ENCODE data around the gene DEAF1. TPM values are rescaled to one million over a fixed set of nuclear protein-coding genes. Genes with fewer than 3 reads are reported as not detected.
A peak's percentile ranks its signal among the peaks of the same experiment; 100 is the strongest.

DEAF1 gene
- total and polyA plus RNA-seq, 5 donors: 17.5 to 25.2 (median 20.8) TPM

DNA sequence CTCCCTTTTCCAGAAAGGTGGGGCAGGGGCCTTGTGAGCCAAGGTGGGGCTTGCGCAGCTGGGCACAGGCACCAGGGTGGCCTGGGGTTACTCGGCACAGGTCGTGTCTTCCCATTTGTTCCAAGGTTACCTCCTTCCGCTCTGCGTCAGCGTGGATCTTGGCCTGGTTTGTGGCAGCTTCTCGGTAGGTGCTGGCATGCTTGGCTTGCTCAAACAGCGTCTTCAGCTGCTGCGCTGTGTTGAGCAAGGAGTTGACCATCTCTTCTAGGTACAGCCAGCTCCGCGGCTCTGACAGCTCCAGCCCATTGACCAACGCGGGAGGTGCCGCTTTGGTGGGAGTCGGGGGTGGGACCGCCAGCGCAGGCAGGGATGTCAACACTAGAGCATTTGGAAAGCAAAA, 20.6 kb downstream of the DEAF1 start:
- no peaks in the 10 kb centered on the region for H3K9me3 ChIP-seq (ENCODE audit: control insufficient read depth, low read length)
- WGBS: 90% methylated on average over 17 of the region's 17 CpGs
- H3K4me1 ChIP-seq (ENCODE audit: control insufficient read depth, insufficient read depth, low read length): no peaks in the 10 kb centered on the region
- no peaks in the 10 kb centered on the region for H3K27me3 ChIP-seq (ENCODE audit: control insufficient read depth, insufficient read depth)
- no peak overlapping the region for H3K27ac ChIP-seq (ENCODE audit: low read length)
- DNase-seq (no peak), ATAC-seq (peak in 1 of 2 donors; percentile 29)
- intact Hi-C loops (cut with DNase I): no loop called here
- H3K4me3 ChIP-seq (ENCODE audit: low read length): no peak overlapping the region

DNA sequence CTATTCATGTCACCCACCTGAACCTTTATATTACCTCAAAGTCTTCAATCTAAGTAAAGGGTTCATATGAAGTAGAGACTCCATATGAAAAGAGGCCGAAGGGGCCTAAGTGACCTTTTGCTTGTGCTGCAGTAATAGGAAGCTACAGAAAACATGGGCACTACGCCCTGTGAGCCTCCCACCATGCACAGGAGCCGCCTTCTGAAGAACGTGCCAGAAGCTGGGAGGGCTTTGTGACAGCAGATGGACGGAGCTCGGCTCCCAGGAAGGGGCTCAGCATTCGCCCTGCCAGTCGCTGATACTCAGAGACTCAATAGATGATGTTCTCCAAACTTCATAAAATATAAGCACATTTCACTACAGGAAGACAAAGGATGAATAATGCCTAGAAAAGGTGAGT, 21.2 kb downstream of the DEAF1 start:
- Histone ChIP-seq H3K27me3 (ENCODE audit: control insufficient read depth, insufficient read depth) (no peaks in the 10 kb centered on the region), H3K4me1 (ENCODE audit: control insufficient read depth, insufficient read depth, low read length) (no peaks in the 10 kb centered on the region), H3K9me3 (ENCODE audit: control insufficient read depth, low read length) (no peaks in the 10 kb centered on the region), H3K27ac (ENCODE audit: low read length) (no peak overlapping the region), H3K4me3 (ENCODE audit: low read length) (no peak overlapping the region)
- intact Hi-C loops (cut with DNase I): no loop called here
- no peak for DNase-seq
- WGBS: 92% methylated on average over 8 of the region's 8 CpGs
- ATAC-seq: no peak

DNA sequence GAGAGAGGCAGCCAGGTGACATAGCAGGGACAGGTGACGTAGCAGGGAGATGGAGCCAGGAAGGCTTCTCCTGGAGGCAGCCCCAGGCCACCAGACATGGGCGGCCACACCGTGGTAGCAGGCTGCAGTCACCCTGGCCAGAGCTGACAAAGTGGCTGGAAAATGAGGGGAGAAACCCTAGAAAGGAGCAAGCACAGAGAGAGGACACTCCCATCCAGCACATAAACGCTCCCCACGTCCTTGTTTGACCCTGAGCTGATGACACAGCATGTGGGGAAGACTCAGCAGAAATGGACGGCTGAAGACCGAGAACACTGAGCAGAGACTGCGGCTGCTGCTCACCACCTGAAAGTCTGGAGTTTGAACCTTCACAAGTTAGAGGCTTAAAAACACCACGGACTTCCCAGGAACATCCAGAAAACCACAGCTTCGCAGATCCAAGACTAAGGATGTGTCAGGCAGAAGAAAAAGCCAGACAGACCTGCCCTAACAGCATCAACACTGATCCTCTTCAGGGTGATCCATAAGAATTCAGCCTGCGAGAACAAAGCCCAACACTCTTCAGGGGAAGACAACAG, 29.2 kb downstream of the DEAF1 start:
- peak; percentile 75 to 76 for ATAC-seq
- Histone ChIP-seq H3K27me3 (ENCODE audit: control insufficient read depth, insufficient read depth) (no peaks in the 10 kb centered on the region), H3K27ac (ENCODE audit: low read length) (no peak overlapping the region), H3K9me3 (ENCODE audit: control insufficient read depth, low read length) (no peaks in the 10 kb centered on the region), H3K4me3 (ENCODE audit: low read length) (no peak overlapping the region), H3K4me1 (ENCODE audit: control insufficient read depth, insufficient read depth, low read length) (no peaks in the 10 kb centered on the region)
- intact Hi-C loops (cut with DNase I): loop anchor here in 1 of 4 donors (10.0 kb wide), 1 partner anchor 59 kb away; no protein-coding TSS in a partner anchor
- peak; percentile 36 to 71 (median 67) for DNase-seq
- WGBS: 61% methylated on average over 11 of the region's 11 CpGs

DNA sequence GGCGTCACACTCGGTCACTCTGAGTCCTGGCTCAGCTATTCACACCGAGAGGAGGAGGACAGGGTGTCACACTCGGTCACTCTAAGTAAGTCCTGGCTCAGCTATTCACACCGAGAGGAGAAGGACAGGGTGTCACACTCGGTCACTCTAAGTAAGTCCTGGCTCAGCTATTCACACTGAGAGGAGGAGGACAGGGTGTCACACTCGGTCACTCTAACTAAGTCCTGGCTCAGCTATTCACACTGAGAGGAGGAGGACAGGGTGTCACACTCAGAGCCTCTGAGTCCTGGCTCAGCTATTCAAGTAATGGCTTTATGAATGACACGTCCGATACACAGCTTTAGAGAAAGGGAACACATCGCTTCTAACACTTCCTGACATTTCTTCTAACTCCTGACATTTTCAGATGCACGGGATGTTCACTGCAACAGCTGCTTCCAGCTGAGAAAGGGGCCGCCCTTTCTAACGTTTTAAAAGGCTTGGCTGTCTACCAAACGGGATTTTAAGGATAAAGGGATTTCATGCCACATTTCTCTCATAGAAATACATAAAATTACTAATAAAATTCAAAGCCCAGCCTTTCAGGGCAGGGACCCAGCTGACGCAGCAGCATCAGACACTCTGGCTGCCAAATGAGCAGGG, 29.8 kb downstream of the DEAF1 start:
- Histone ChIP-seq H3K9me3 (ENCODE audit: control insufficient read depth, low read length) (no peaks in the 10 kb centered on the region), H3K4me3 (ENCODE audit: low read length) (no peak overlapping the region), H3K27me3 (ENCODE audit: control insufficient read depth, insufficient read depth) (no peaks in the 10 kb centered on the region), H3K27ac (ENCODE audit: low read length) (no peak overlapping the region), H3K4me1 (ENCODE audit: control insufficient read depth, insufficient read depth, low read length) (no peaks in the 10 kb centered on the region)
- 66% methylated on average over 15 of the region's 15 CpGs for WGBS
- ATAC-seq (peak in 1 of 2 donors; percentile 7), DNase-seq (no peak)
- intact Hi-C loops (cut with DNase I): loop anchor here in 1 of 4 donors (10.0 kb wide), 1 partner anchor 60 kb away; no protein-coding TSS in a partner anchor

DNA sequence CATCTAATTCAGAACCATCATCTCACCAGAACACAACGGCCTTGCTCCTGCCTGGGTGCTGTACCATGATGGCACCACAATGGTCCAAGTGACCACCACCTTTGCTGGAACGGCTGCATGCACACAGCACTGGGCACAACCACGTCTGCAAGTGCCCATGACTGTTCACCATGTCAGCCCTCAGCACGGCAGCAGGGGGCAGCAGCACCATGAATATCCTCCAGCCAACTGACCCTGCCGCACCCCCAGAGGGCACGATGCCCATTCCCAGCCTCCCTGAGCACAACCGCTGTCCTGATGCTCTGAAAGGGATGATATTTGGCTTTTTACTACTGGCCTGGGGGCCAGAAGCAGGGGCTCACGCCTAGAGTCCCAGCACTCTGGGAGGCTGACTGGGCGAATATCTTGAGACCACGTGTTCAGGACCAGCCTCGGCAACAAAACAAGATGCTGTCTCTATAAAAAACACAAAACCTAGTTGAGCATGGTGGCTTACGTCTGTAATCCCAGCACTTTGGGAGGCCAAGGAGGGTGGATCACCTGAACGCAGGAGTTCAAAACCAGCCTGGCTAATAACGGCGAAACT, 32.2 kb downstream of the DEAF1 start:
- H3K27ac ChIP-seq (ENCODE audit: low read length): no peak overlapping the region
- ATAC-seq: peak; percentile 78 to 79
- WGBS: 57% methylated on average over 15 of the region's 15 CpGs
- intact Hi-C loops (cut with DNase I): loop anchor here (5.0 to 10.0 kb wide), 2 partner anchors 60 to 62 kb away; no protein-coding TSS in a partner anchor
- DNase-seq: peak; percentile 77 to 91 (median 88)
- no peak overlapping the region for H3K4me3 ChIP-seq (ENCODE audit: low read length)
- no peaks in the 10 kb centered on the region for H3K27me3 ChIP-seq (ENCODE audit: control insufficient read depth, insufficient read depth)
- H3K9me3 ChIP-seq (ENCODE audit: control insufficient read depth, low read length): no peaks in the 10 kb centered on the region
- H3K4me1 ChIP-seq (ENCODE audit: control insufficient read depth, insufficient read depth, low read length): no peaks in the 10 kb centered on the region

DNA sequence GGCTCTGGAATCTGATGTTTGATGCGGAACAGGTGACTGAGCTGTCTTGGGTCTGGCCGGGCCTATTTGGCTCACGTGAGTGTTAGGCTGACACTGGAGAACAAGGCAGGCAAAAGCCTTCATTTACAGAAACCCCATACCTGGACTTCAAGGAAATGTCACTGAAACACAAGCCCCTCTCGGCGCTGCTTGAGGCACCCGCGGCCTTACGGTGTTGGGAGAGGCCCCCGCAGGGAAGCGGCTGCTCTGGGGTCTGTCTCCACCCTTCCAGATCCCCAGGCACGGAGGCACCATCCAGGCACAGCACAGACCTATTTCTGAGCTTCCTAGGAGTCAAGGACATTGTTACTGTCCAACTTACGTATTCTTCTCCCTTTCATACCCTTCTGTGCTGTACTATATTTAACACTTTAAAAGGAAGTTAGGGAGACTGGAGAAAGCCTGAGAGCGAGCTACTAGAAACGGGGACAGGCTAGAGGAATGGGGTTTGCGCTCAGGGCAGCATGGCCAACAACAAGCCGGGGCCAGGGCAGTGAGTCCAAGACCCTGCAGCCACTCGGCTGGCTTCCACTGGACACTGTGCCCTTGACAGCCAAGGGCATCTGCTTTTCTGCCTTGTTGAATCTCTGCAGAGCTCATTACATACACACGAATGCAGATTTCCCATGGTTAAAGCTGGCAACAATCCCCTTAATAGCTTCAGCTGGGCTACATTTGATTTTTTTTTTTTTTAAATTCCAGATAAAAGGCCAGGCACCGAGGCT, 34.2 kb downstream of the DEAF1 start:
- no peaks in the 10 kb centered on the region for H3K27me3 ChIP-seq (ENCODE audit: control insufficient read depth, insufficient read depth)
- no peak overlapping the region for H3K27ac ChIP-seq (ENCODE audit: low read length)
- peak in 1 of 3 donors; percentile 28 for DNase-seq
- H3K4me3 ChIP-seq (ENCODE audit: low read length): no peak overlapping the region
- WGBS: 88% methylated on average over 19 of the region's 19 CpGs
- no peaks in the 10 kb centered on the region for H3K9me3 ChIP-seq (ENCODE audit: control insufficient read depth, low read length)
- intact Hi-C loops (cut with DNase I): loop anchor here (5.0 to 10.0 kb wide), 2 partner anchors 61 to 64 kb away; no protein-coding TSS in a partner anchor
- no peaks in the 10 kb centered on the region for H3K4me1 ChIP-seq (ENCODE audit: control insufficient read depth, insufficient read depth, low read length)
- ATAC-seq: no peak

DNA sequence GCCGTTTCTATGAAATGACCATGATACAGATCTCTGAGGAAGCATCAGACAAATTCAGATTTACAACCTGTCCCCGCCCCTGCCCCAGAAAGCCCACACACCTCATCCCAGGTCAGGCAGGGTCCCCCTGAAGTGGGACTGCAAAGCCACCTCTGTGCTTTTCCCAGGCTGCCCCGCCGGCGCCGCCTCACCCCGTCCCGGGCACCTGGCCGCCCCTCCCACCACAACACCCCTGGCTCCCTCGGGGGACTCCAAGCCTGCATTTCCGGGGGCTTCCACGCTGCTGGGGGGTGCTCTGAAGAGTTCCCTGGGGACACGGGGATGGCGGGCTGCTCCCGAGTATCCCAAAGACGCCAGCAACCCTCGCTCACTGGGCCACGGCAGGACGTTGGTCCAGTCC, 34.7 kb downstream of the DEAF1 start:
- peak in 1 of 3 donors; percentile 40 for DNase-seq
- no peak for ATAC-seq
- WGBS: 90% methylated on average over 19 of the region's 19 CpGs
- no peak overlapping the region for H3K27ac ChIP-seq (ENCODE audit: low read length)
- no peak overlapping the region for H3K4me3 ChIP-seq (ENCODE audit: low read length)
- H3K27me3 ChIP-seq (ENCODE audit: control insufficient read depth, insufficient read depth): no peaks in the 10 kb centered on the region
- H3K9me3 ChIP-seq (ENCODE audit: control insufficient read depth, low read length): no peaks in the 10 kb centered on the region
- intact Hi-C loops (cut with DNase I): loop anchor here (5.0 to 10.0 kb wide), 2 partner anchors 62 to 65 kb away; no protein-coding TSS in a partner anchor
- no peaks in the 10 kb centered on the region for H3K4me1 ChIP-seq (ENCODE audit: control insufficient read depth, insufficient read depth, low read length)

DNA sequence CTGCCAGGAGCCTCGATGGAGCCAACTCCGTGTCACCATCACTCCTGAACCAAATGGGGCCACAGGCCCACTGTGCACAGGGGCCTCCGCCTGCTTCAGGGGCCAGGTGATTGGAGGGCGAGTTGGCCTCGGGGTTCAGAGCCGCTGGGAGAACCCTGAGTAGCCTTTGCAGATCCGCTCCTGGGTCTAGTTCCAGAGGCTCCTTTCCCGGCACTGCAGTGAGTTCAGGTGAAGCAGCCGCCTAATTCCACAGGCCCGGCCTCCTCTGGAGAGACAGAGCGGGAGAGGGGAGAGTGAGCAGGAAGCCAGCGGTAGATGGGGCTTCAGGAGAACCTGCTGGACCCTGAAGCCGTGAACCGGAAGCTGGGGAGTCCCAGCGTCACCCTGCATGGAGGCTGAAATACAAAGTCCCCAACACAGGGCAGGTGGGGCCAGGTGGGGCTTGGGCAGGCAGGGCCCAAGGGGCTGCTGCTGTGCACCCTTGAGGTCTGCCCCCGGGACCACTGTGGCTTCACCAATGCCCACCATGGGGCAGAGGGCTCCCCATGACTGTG, 35.4 kb downstream of the DEAF1 start:
- no peaks in the 10 kb centered on the region for H3K27me3 ChIP-seq (ENCODE audit: control insufficient read depth, insufficient read depth)
- 90% methylated on average over 16 of the region's 16 CpGs for WGBS
- ATAC-seq (peak in 1 of 2 donors; percentile 15), DNase-seq (peak in 2 of 3 donors; percentile 28 to 40)
- no peak overlapping the region for H3K4me3 ChIP-seq (ENCODE audit: low read length)
- H3K27ac ChIP-seq (ENCODE audit: low read length): no peak overlapping the region
- H3K9me3 ChIP-seq (ENCODE audit: control insufficient read depth, low read length): no peaks in the 10 kb centered on the region
- H3K4me1 ChIP-seq (ENCODE audit: control insufficient read depth, insufficient read depth, low read length): no peaks in the 10 kb centered on the region
- intact Hi-C loops (cut with DNase I): loop anchor here (5.0 to 10.0 kb wide), 2 partner anchors 63 to 65 kb away; no protein-coding TSS in a partner anchor

DNA sequence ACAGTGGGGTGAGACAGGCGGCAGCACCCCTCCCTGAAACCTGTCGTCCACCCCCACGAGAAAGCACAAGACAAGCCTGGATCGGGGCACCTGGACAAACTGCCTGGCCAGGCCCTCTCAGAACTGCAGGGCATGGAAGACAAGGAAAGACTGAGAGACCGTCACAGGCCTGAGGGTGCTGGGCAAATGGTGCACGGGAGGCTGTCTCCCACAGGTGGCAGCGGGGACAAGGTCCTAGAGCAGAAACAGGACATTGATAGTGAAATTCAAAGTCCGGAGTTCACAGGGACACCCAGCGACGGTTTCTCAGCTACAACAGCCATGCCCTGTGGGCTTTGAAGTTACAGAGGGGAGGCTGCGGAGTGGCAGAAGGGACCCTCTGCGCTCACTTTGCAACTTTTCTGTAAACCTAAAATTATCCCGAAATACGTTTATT, 37.3 kb downstream of the DEAF1 start:
- Histone ChIP-seq H3K4me3 (ENCODE audit: low read length) (no peak overlapping the region), H3K27ac (ENCODE audit: low read length) (no peak overlapping the region), H3K4me1 (ENCODE audit: control insufficient read depth, insufficient read depth, low read length) (no peaks in the 10 kb centered on the region), H3K9me3 (ENCODE audit: control insufficient read depth, low read length) (no peaks in the 10 kb centered on the region), H3K27me3 (ENCODE audit: control insufficient read depth, insufficient read depth) (no peaks in the 10 kb centered on the region)
- no peak for ATAC-seq
- intact Hi-C loops (cut with DNase I): no loop called here
- no peak for DNase-seq
- WGBS: 89% methylated on average over 14 of the region's 14 CpGs

DNA sequence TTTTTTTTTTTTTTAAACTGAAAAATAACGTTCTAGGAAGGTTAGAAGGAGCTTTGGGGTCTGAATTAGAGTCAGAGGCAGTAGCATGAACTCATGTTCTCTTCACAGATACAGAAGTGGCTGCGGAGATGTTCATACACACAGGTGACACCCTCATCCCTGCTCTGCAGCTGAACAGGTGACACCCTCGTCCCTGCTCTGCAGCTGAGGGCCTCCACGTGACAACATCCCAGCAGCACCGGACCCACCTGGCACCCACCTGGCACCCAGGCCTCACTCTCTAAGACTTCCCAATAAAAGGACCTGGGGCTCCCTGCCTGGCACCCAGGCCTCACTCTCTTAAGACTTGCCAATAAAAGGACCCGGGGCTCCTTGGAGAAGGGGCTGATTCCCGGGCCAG, 38.2 kb downstream of the DEAF1 start:
- Histone ChIP-seq H3K4me1 (ENCODE audit: control insufficient read depth, insufficient read depth, low read length) (no peaks in the 10 kb centered on the region), H3K27ac (ENCODE audit: low read length) (no peak overlapping the region), H3K27me3 (ENCODE audit: control insufficient read depth, insufficient read depth) (no peaks in the 10 kb centered on the region), H3K9me3 (ENCODE audit: control insufficient read depth, low read length) (no peaks in the 10 kb centered on the region), H3K4me3 (ENCODE audit: low read length) (no peak overlapping the region)
- intact Hi-C loops (cut with DNase I): no loop called here
- WGBS: 90% methylated on average over 7 of the region's 7 CpGs
- ATAC-seq (no peak), DNase-seq (peak in 1 of 3 donors; percentile 33)
